HT-29 (cell line): ENCODE measurements around the gene RHOV. TPM values are rescaled to one million over a fixed set of nuclear protein-coding genes. Genes with fewer than 3 reads are reported as not detected.
A peak's percentile ranks its signal among the peaks of the same experiment; 100 is the strongest.

Experiments
- DNase-seq: peaks from one replicate; pipeline ENCODE4 v3.0.0-alpha.2; 2015; ENCODE audit warnings: low spot score
- total RNA-seq: library from RNA; depleted of rRNA; stranded (reverse); fragments of >200 nt; shearing (Covaris generic); gene quantifications from 2 replicates; pipeline ENCODE4 v1.2.3, GENCODE V29; 2014

Gene RHOV
- total RNA-seq, 1 experiment from 2014 or later, result 33.5 TPM

DNA sequence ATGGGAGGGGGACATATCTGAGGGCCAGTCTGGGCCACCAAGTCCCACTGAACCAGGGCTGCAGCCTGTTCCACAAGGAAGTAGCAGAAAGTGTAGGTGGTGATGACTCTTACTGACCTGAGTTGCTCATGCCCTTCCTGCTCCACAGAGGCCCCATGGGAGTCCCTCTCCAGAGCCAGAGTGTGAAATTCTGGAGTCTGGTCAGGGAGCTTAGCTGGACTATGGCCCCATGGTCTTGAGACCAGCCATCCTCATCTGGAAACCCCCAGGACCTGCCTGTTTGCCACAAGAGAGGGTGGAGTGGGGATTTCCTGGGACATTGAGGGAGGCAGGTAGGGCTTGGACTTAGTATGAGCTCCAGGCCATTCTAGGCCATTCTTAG is 27.2 kb downstream of the RHOV start:
- DNase-seq, result peak; percentile 57

DNA sequence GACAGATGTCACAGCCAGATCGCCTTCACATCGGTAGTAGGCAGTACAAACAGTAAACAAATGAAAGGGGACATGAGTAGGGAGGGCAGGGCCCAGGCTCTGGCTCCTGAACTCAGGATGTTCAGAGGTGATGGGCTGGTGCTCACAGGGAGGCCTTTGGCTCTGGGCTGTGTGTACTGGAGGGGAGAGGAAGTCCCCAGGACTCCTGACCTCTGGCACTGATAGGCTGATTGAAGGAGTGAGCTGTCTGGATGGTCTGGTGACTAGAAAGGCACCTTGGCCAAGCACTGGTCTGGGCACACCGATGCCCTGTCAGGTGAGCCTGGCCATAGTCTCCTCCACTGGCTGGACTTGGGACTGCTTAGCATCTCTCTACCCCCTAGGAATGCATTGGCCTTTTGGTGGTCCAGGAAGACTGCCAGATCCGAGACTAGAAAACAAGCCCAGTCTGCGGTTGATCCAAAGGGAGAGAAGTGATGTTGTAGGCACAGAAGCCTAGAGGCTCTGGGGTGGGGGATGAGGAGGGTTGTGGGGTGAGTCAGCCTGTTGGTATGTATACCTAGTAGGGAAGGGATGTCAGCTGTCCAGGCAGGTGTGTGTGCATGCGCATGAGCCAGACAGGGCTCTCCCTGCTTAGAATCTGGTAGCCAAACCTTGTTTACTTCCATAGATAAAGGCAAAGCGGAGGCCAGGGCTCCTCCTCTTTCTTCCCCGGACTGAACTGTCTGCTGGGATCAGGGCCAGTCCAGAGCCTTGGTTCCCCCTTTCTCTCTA is 28.3 kb downstream of the RHOV start:
- peak; percentile 98 for DNase-seq

DNA sequence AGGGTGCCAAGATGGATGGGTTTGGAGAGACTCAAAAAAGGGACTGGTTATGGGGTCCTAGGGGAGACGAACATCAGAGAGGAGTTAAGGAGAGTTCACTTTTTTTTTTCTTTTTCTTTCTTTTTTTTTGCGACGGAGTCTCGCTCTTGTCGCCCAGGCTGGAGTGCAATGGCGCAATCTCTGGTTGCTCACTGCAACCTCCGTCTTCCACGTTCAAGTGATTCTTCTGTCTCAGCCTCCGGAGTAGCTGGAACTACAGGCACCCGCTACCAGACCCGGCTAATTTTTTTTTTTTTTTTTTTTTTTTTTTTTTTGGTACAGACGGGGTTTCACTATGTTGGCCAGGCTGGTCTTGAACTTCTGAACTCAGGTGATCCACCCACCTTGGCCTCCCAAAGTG is 29.0 kb downstream of the RHOV start:
- DNase-seq, result peak; percentile 41

DNA sequence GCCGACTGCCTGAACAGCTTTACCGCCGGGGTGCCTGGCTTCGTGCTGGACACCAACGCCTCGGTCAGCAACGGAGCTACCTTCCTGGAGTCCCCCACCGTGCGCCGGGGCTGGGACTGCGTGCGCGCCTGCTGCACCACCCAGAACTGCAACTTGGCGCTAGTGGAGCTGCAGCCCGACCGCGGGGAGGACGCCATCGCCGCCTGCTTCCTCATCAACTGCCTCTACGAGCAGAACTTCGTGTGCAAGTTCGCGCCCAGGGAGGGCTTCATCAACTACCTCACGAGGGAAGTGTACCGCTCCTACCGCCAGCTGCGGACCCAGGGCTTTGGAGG is 29.4 kb downstream of the RHOV start:
- peak; percentile 61 for DNase-seq

DNA sequence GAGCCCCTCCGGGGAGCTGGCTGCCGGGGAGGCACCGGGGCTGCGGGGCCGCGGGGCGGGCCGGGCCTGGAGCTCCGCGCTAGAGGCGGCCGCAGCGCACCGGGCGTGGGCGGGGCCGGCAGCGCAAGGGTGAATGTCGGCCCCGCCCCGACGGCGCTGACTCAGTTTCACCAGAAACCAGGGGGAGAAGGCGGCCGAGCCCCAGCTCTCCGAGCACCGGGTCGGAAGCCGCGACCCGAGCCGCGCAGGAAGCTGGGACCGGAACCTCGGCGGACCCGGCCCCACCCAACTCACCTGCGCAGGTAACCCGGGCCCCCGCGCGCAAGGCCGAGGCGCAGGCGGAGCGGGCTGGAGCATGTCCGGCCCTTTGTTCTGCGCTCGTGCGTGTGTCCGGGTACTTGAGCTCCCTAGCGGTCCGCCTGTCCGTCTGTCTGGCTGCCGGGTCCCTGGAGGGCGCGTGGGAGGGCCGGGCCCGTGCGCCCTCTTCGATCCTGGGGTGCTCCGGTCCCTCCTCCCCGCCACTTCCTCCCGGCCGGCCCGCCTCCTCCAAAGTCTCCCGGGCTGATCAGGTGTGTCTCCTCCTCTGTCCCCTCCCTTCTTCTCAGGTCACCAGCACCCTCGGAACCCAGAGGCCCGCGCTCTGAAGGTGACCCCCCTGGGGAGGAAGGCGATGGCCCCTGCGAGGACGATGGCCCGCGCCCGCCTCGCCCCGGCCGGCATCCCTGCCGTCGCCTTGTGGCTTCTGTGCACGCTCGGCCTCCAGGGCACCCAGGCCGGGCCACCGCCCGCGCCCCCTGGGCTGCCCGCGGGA is 29.9 kb downstream of the RHOV start, which contains the start of gene SPINT1:
TSS of gene SPINT1 (plus strand) at position 164 of the 811 bp plus-strand sequence. CDS start at position 671, 507 bp downstream.
- peak; percentile 81 for DNase-seq

DNA sequence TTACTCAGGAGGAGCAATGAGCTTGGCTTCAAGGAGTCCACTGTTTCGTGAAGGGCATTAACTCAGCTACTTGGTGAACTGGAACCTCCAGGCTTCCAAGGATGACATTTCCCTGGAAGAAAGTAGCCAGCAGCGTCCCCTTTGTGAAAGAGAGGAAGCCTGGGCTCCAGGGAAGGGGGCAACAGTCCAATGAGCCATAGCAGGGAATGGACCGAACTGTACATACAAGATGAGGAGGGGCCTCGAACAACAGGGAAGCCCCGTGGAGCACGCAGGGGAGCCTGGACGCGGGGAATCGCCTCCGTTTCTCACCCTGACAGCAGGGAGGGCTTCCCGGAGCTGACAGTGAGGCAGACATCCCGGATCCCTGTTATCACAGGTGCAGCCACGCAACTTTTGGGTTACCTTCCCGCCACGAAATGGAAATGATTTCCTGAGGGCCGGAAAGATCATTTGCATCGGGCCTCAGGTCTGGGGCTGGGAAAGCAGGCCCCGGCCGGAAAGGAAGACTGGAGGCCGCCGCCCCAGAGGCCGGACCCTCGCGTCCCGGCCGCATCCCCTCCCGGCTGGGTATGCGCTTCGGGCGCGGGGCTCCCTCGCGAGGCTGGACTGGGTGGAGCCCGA is 30.7 kb downstream of the RHOV start:
- peak; percentile 55 for DNase-seq

DNA sequence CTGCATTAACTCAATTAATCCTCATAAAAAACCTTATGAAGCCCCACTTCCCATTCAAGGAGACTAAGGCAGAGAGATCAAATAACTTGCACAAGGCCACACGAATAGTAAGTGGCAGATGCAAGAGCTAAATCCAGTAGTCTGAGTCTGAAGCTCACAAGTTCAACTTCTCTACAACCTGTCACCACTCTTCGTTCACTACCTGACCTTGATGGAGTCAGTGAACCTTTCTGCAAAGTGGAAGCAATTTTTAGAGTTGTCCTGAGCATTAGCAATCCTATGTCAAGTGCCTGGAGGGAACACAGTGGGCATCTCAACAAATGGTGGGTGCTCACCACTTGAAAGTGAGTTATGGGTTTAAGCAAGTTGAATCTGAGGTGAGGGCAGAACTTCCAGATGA is 32.3 kb downstream of the RHOV start:
- DNase-seq, result no peak

DNA sequence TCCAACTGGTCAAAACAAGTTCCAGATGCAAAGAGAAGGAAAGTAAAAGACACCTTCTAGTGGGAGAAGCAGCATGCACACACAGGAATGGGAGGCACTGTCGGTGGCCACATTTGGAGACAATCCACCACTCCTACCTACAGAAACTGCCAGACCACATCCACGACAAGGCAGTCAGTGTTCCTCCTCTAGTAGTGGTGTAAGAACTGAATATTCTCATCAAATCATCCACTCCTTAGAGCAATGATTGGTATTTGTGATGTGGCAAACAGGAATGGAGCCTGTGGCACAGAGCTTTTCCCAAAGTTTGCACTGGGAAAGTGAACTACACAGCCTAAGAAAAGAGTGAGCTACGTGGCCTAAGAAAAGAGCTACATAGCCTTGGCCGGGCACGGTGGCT is 35.3 kb downstream of the RHOV start:
- no peak for DNase-seq

DNA sequence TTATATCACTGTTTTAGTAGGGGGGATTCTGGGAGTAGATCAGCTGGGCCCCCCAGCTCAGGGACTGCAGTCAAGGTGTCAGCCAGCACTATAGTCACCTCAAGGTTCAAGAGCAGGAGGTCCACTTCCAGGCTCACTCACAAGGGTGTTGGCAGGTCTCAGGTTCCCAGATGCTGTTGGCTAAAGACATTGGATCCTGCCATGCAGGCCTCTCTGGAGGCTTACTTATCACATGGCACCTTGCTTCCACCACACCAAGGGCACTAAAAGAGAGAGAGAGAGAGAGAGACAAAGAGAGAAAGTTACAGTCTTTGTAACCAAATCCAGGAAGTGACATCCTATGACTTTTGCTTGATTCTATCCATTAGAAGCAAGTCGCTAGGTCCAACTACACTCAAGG is 38.0 kb downstream of the RHOV start:
- no peak for DNase-seq

DNA sequence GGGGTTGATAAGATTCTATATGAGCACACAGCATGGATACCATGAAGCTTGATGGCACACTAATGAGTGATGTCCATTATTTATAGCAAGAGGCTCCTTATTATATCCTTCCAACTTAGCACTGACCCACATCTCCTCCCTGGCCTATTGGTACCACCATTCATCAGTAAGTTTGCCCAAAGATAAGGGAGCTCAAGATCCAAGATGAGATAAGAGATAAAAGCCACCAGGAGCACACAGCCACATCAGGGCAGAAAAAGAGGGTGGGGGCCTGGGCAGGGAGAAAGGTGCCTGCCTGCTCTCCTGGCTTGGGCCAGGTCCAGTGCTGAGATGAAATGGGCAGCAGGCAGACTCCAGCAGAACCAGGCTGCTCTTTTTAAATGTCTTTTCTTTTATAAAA is 41.1 kb downstream of the RHOV start:
- no peak for DNase-seq

DNA sequence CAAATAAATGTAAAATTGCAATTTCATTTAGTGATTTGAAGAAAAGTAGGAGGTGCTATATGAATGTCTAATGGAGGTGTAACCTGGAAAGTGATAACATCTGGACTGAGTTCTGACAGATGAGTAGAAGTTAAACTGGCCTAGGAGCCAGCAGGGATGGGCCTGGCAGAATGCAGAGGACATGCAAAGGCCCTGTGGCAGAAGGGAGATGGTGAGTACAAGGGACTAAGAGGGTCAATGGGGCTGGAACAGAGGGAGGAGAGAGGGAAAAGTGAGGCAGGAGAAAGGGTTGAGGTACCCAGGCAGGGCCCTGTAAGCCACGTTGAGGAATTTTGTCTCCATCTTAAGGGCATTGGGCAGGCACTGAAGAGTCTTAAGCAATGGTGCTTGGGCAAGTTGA is 42.2 kb downstream of the RHOV start:
- DNase-seq, result no peak

DNA sequence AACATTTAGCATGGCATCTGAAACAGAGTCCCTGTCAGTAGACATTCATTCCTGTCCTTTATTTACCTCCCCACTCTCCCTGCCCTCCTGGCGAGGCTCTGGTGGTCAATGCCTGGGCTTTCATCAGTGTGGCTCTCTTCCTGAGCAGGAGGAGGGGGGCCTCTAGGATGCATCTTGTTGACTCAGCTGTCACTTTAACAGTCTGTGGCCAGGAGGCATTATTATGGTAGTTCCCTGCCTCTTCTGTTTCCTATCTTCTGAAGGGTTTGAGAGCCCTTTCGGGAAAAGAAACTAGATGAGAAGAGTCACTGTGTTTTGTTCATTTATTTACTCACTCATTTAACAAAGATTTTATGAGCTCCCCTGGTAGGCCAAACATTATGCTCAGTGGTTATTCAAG is 43.1 kb downstream of the RHOV start:
- DNase-seq, result no peak

DNA sequence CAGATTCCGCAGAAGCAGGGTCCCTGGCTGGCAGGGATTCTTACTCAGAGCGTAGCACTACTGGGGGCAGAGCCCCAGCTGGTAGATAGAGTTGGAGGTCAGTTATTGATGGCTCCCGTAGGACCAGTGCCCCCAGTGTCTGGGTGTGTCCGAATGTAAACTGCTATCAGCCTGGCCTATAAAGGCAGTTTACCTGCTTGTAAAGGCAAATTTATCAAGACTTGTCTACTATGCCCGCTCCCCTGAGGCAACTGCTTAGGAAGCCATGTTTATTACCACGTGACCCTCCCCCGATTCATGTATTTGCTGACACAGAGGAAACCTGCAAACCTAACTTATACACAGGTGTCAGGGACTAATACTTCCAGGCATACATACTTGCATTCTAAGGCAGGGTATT is 44.9 kb downstream of the RHOV start:
- DNase-seq, result no peak

DNA sequence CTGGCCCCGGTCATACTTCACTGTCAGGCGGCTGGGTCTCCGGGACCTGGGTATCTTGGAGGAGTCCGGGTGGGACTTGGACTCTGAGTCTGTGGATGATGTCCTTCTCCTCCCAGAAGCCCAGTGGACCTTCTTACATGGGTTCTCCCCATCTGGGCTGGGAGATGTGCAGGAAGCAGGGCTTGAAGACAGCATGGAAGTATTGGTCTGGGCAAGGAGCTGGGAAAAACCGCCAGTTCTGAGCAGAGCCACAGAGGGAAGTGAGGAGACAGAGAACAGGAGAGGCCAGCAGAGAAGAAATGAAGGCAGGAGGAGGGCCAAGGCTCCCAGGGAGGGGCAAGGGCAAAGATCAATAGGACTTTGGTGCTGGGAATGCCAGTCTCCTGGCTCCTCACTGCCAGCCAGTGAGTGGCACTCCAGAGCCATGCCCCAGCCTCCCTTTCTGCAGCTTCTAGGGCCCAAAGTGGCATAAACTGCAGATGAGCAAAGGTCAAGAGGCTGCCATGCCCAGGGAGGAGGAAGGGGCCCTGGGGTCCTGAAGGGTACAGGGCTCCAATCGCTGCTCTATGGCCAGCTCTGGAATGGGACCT is 45.5 kb downstream of the RHOV start, which contains the start of gene PPP1R14D:
TSS of gene PPP1R14D (minus strand) at position 262 of the 590 bp plus-strand sequence. CDS start at position 195, 67 bp downstream.
- peak; percentile 67 for DNase-seq

DNA sequence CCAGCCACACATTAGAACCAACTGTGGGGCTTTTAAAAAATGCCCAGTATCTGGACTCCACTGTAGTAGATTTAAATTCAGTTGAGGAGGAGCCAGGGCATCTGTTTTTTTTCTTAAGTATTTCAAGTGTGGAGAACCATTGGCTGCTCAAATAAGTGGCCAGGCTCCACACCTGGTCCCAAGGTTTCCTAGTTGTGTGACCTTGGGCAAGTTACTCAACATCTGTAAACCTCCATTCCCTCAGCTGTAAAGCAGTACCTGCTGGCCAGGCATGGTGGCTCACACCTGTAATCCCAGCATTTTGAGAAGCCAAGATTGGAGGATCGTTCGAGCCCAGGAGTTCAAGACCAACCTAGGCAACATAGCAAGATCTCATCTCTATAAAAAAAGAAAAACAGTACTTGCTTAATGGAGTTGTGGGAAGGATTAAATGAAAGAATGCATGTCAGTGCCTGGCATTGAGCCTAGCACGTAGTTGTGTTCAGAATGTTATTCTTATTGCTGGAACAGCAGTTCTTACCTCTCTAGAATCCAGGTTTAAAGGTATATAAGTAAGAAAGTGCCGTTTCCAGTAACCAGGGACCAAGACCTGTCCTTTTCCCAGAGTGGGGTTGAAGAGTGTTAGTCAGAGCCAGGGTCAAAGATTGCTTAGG is 47.5 kb downstream of the RHOV start:
- DNase-seq, result peak; percentile 46

DNA sequence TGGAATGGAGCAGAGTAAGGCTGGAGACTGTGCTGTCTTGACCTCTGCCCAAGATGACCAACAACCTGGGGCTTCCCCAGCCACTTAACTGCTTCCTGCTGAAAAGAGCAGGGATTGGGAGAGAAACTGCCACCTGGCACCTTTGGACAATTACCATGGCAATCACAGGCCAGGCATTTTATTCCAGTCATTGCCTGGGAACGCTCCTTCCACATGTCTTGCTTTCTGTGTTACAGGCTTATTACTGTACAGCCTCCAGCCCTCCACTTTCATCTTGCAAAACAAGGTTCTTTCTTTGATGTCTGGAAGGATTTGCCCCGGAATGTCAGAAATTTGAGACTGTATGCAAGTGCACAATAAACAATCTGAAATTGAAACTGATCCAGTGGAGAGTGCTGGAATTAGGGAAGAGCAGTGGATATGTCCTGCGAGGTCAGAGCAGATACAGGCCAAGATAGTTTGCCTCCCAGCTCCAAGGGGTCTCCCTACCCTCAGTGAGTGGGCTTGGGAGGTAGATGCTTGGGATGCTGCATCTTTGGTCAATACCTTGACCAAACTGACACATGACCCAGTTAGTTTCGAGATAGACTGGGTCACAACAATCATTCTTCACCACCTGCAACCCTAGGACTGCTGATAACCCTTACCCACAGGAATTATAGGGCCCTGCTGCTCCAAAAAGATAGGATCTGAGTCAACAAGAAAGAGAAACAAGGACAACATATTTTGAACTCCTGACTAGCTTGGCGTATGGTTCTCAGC is 48.2 kb downstream of the RHOV start:
- DNase-seq, result peak; percentile 89

DNA sequence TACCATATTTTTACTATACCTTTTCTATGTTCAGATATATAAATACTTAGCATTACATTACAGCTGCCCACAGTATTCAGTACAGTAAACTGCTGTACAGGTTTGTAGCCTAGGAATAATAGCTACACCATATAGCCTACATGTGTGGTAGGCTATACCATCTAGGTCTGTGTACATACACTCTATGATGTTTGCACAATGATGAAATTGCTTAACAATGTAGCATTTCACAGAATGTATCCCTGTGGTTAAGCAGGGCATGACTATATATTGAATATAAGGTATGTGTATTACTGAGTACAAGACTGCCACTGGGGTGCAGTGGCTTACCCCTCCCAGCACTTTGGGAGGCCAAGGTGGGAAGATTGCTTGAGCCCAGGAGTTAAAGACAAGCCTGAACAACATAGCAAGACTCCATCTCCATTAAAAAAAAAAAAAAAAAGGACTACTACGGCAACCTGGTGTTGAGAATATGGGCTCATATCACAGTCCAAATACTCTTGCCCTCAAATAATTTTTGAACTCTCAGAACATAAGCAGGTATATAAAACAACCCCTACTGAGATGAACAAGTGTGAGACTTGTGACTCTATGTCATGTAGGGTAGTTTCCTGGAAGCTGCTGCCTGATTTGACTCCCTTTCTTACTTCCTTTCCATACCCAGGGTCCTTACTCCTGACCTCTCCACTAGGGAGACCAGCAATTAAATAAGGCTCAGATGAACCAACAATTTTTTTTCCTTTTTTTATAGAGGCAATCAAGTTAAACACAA is 50.3 kb downstream of the RHOV start:
- peak; percentile 75 for DNase-seq
